ENCODE data around the gene ACAN.
A peak's percentile ranks its signal among the peaks of the same experiment; 100 is the strongest.

ACAN gene

GRCh38 chr15:88792342-88793282 is 10.6 kb upstream of the ACAN start:
- no peak overlapping the region for H3K4me3 Mint-ChIP-seq
- no peaks in the 10 kb centered on the region for H3K4me1 Mint-ChIP-seq (ENCODE audit: low read depth)
- H3K27me3 Mint-ChIP-seq, result peaks cover 27% of the 10 kb centered on the region
- H3K36me3 Mint-ChIP-seq, result no peaks in the 10 kb centered on the region
- H3K9me3 Mint-ChIP-seq (ENCODE audit: low read depth), result no peaks in the 10 kb centered on the region
- no peak overlapping the region for H3K27ac Mint-ChIP-seq

GRCh38 chr15:88794001-88794400 is 9.2 kb upstream of the ACAN start:
- no peak overlapping the region for H3K27ac Mint-ChIP-seq
- no peaks in the 10 kb centered on the region for H3K36me3 Mint-ChIP-seq
- H3K27me3 Mint-ChIP-seq, result peaks cover 35% of the 10 kb centered on the region
- H3K9me3 Mint-ChIP-seq (ENCODE audit: low read depth), result no peaks in the 10 kb centered on the region
- no peaks in the 10 kb centered on the region for H3K4me1 Mint-ChIP-seq (ENCODE audit: low read depth)
- H3K4me3 Mint-ChIP-seq, result no peak overlapping the region

- H3K4me3 Mint-ChIP-seq, result no peak overlapping the region
- no peak overlapping the region for H3K27ac Mint-ChIP-seq
- H3K9me3 Mint-ChIP-seq (ENCODE audit: low read depth), result no peaks in the 10 kb centered on the region
- peaks cover 5% of the 10 kb centered on the region for H3K4me1 Mint-ChIP-seq (ENCODE audit: low read depth)
- H3K27me3 Mint-ChIP-seq, result peaks cover 49% of the 10 kb centered on the region
- H3K36me3 Mint-ChIP-seq, result no peaks in the 10 kb centered on the region
Observed at GRCh38 chr15:88797663-88798339, 5.4 kb upstream of the ACAN start.

GRCh38 chr15:88799341-88799740 is 3.9 kb upstream of the ACAN start:
- H3K4me1 Mint-ChIP-seq (ENCODE audit: low read depth), result peaks cover 10% of the 10 kb centered on the region
- peaks cover 47% of the 10 kb centered on the region for H3K27me3 Mint-ChIP-seq
- H3K27ac Mint-ChIP-seq, result no peak overlapping the region
- no peak overlapping the region for H3K4me3 Mint-ChIP-seq
- H3K36me3 Mint-ChIP-seq, result no peaks in the 10 kb centered on the region
- no peaks in the 10 kb centered on the region for H3K9me3 Mint-ChIP-seq (ENCODE audit: low read depth)

GRCh38 chr15:88800026-88800425 is 3.2 kb upstream of the ACAN start:
- H3K4me1 Mint-ChIP-seq (ENCODE audit: low read depth), result peaks cover 14% of the 10 kb centered on the region
- H3K27me3 Mint-ChIP-seq, result peaks cover 49% of the 10 kb centered on the region
- H3K27ac Mint-ChIP-seq, result no peak overlapping the region
- no peaks in the 10 kb centered on the region for H3K36me3 Mint-ChIP-seq
- H3K4me3 Mint-ChIP-seq, result no peak overlapping the region
- no peaks in the 10 kb centered on the region for H3K9me3 Mint-ChIP-seq (ENCODE audit: low read depth)

GRCh38 chr15:88800738-88801137 is 2.5 kb upstream of the ACAN start:
- Mint-ChIP-seq H3K9me3 (ENCODE audit: low read depth) (no peaks in the 10 kb centered on the region), H3K27ac (no peak overlapping the region), H3K27me3 (peaks cover 52% of the 10 kb centered on the region), H3K36me3 (no peaks in the 10 kb centered on the region), H3K4me3 (no peak overlapping the region), H3K4me1 (ENCODE audit: low read depth) (peaks cover 16% of the 10 kb centered on the region)

- Mint-ChIP-seq H3K9me3 (ENCODE audit: low read depth) (no peaks in the 10 kb centered on the region), H3K4me1 (ENCODE audit: low read depth) (peaks cover 16% of the 10 kb centered on the region), H3K27me3 (peaks cover 48% of the 10 kb centered on the region), H3K4me3 (peak overlapping the region; percentile 80), H3K27ac (no peak overlapping the region), H3K36me3 (no peaks in the 10 kb centered on the region)
Observed at GRCh38 chr15:88802250-88802990, 816 bp upstream of the ACAN start.

- Mint-ChIP-seq H3K27me3 (peaks cover 45% of the 10 kb centered on the region), H3K4me3 (peak overlapping the region; percentile 80), H3K9me3 (ENCODE audit: low read depth) (no peaks in the 10 kb centered on the region), H3K36me3 (no peaks in the 10 kb centered on the region), H3K4me1 (ENCODE audit: low read depth) (peaks cover 16% of the 10 kb centered on the region), H3K27ac (no peak overlapping the region)
Observed at GRCh38 chr15:88802991-88803240, 320 bp upstream of the ACAN start.

GRCh38 chr15:88803920-88804247 is 648 bp downstream of the ACAN start:
- H3K27me3 Mint-ChIP-seq, result peaks cover 46% of the 10 kb centered on the region

GRCh38 chr15:88804257-88804656 is 1.0 kb downstream of the ACAN start:
- Mint-ChIP-seq H3K36me3 (no peaks in the 10 kb centered on the region), H3K4me1 (ENCODE audit: low read depth) (peaks cover 16% of the 10 kb centered on the region), H3K27me3 (peaks cover 46% of the 10 kb centered on the region), H3K9me3 (ENCODE audit: low read depth) (no peaks in the 10 kb centered on the region), H3K27ac (no peak overlapping the region), H3K4me3 (no peak overlapping the region)

More at GRCh38 chr15:88803920-88804247, 648 bp downstream of the ACAN start:
- Mint-ChIP-seq H3K27ac (no peak overlapping the region), H3K9me3 (ENCODE audit: low read depth) (no peaks in the 10 kb centered on the region), H3K36me3 (no peaks in the 10 kb centered on the region), H3K4me3 (peak overlapping the region; percentile 35), H3K4me1 (ENCODE audit: low read depth) (peaks cover 16% of the 10 kb centered on the region)

GRCh38 chr15:88805031-88805780 is 2.0 kb downstream of the ACAN start:
- H3K9me3 Mint-ChIP-seq (ENCODE audit: low read depth), result no peaks in the 10 kb centered on the region
- peaks cover 16% of the 10 kb centered on the region for H3K4me1 Mint-ChIP-seq (ENCODE audit: low read depth)
- no peak overlapping the region for H3K4me3 Mint-ChIP-seq
- H3K27ac Mint-ChIP-seq, result no peak overlapping the region
- H3K36me3 Mint-ChIP-seq, result no peaks in the 10 kb centered on the region
- H3K27me3 Mint-ChIP-seq, result peaks cover 42% of the 10 kb centered on the region

GRCh38 chr15:88810446-88810845 is 7.2 kb downstream of the ACAN start:
- H3K9me3 Mint-ChIP-seq (ENCODE audit: low read depth), result no peaks in the 10 kb centered on the region
- no peaks in the 10 kb centered on the region for H3K36me3 Mint-ChIP-seq
- H3K4me1 Mint-ChIP-seq (ENCODE audit: low read depth), result no peaks in the 10 kb centered on the region
- peaks cover 18% of the 10 kb centered on the region for H3K27me3 Mint-ChIP-seq
- H3K4me3 Mint-ChIP-seq, result no peak overlapping the region
- H3K27ac Mint-ChIP-seq, result no peak overlapping the region

- Mint-ChIP-seq H3K4me3 (no peak overlapping the region), H3K36me3 (no peaks in the 10 kb centered on the region), H3K9me3 (ENCODE audit: low read depth) (no peaks in the 10 kb centered on the region), H3K4me1 (ENCODE audit: low read depth) (no peaks in the 10 kb centered on the region), H3K27ac (no peak overlapping the region), H3K27me3 (peaks cover 11% of the 10 kb centered on the region)
Observed at GRCh38 chr15:88812133-88812532, 8.9 kb downstream of the ACAN start.

- H3K27me3 Mint-ChIP-seq, result peaks cover 10% of the 10 kb centered on the region
- H3K4me1 Mint-ChIP-seq (ENCODE audit: low read depth), result no peaks in the 10 kb centered on the region
- no peak overlapping the region for H3K4me3 Mint-ChIP-seq
- no peaks in the 10 kb centered on the region for H3K9me3 Mint-ChIP-seq (ENCODE audit: low read depth)
- H3K36me3 Mint-ChIP-seq, result no peaks in the 10 kb centered on the region
- H3K27ac Mint-ChIP-seq, result no peak overlapping the region
Observed at GRCh38 chr15:88813960-88814359, 10.7 kb downstream of the ACAN start.

GRCh38 chr15:88814393-88814792 is 11.2 kb downstream of the ACAN start:
- H3K36me3 Mint-ChIP-seq, result no peaks in the 10 kb centered on the region
- no peaks in the 10 kb centered on the region for H3K9me3 Mint-ChIP-seq (ENCODE audit: low read depth)
- no peak overlapping the region for H3K4me3 Mint-ChIP-seq
- H3K4me1 Mint-ChIP-seq (ENCODE audit: low read depth), result no peaks in the 10 kb centered on the region
- H3K27me3 Mint-ChIP-seq, result peaks cover 10% of the 10 kb centered on the region
- no peak overlapping the region for H3K27ac Mint-ChIP-seq

Measured in activated naive CD8-positive, alpha-beta T cell (primary cell).